HG03066 (cell line): ENCODE measurements around the gene WSCD1.

Experiments used
- ATAC-seq: cut with Tn5 transposase; IDR thresholded peaks from one replicate; pipeline ENCODE4 v1.9.1; 2021; ENCODE audit warnings: low read depth; ENCODE audit not compliant: unreplicated experiment

WSCD1 gene

DNA sequence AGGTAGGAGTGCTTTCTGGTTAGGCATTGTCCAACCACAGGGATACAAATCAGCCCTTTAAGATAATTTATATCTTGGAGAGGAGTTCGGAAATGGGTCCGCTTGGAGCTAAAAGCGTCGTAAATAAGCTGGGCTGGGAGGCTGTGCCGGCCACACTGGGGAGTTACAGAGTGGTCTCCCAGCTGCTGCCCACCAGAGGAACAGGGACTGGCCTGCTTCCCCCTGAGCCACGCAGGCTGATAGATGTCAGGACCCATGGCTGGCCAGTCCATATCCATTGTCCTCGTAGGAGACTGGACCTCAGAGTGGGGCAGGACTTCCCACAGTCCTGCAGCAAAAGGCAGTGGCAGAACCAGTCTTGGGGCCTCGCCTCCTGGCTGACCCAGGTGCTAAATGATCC, 12.6 kb upstream of the WSCD1 start:
- ATAC-seq, result no peak

DNA sequence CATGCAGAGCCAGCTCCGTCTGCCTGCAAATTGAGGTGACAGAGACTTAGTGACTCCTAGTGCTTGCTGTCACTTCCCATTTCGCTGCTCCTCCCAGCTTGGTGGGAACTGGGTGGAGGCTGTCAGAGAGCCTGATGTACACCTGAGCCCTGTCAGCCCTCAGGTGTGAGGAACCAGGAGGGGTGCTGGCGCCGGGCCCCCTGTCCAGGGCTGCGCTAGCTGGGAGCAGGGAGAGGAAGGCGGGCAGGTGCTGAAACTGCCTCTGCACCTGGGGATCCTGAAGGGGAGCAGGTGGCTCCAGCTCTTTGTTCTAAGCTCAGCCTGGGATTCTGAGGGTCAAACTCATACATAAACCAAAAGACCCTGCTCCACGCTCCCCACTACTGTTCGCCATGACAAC, 10.8 kb upstream of the WSCD1 start:
- ATAC-seq, result no peak

- ATAC-seq, result no peak
Measured at GRCh38 chr17:6061290-6061689, 8.9 kb upstream of the WSCD1 start.

- ATAC-seq, result no peak
Measured at GRCh38 chr17:6064868-6065267, 5.3 kb upstream of the WSCD1 start.

- ATAC-seq, result no peak
Measured at GRCh38 chr17:6065351-6065750, 4.8 kb upstream of the WSCD1 start.

GRCh38 chr17:6066183-6066948, 3.8 kb upstream of the WSCD1 start:
- no peak for ATAC-seq

DNA sequence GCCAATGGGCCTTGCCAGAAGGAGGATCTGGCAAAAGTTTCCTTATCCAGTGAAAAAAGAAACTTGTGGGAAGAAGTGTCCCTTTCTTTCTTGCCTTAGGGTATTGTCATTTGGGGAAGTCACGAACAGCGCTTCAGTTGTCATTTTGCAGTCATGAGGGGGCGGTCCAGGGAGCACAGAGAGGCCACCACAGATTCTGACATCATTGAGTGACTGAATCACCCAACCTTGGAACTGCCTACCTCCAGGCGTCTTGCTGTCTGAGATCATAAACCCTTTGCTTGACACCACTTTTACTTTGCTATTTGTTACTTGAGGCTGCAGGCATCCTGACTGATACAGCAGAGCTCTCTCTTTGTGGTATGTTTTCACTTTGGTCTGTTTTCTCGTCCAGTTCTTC, 3.1 kb upstream of the WSCD1 start:
- no peak for ATAC-seq

DNA sequence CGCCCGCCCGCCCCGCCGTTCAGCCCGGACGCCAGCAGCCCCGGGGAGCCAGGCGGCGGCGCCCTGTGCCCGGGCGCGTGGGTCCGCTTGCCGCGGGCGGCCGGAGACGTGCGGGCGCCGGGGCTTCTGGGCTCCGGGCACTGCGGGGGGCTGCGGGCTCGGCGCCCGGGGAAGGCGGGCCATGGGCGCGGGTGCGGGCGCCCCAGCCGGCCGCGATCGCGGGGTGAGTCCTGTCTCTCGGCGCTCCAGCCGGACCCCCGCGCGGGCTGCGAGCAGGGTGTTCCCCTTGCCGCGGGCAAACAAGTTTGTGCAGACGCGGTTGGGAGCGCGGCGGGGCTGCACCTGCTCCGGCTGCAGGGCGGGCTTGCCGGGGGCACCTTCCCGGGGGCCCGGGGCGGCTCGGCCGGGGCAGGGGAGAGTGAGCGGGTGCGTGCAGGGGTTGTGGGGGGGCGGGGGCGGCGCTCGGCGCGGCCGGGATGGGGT, 292 bp downstream of the WSCD1 start:
- no peak for ATAC-seq

GRCh38 chr17:6070913-6071511, 833 bp downstream of the WSCD1 start:
- ATAC-seq, result no peak

DNA sequence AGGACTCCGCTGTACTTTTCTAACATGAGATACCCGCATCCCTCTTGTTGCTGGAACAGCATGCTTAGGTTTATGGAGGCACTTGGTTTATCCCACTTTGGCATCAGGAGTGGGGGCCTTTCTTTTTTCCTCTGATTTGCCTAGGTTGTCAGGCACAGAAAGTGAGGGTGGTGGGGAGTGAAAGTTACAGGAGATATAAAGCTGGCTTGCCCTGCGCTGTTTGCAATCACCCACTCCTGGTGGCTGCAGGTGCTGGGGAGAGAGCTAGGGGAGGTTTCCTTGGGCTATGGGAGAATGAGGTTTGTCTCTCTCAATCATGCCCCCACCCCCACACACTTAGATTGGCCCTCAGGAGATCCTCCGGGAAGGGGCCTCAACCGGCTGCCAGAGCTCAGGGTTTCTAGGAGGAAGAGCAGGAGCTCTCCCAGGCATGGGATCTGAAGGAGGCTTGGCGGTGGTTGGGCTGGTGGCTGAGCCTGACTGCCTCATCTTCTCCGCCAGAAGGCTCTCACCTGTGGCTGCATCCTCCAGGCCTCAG, 1.4 kb downstream of the WSCD1 start:
- ATAC-seq, result no peak

GRCh38 chr17:6072157-6072556, 2.0 kb downstream of the WSCD1 start:
- no peak for ATAC-seq

- no peak for ATAC-seq
Measured at GRCh38 chr17:6072611-6073010, 2.4 kb downstream of the WSCD1 start.

- no peak for ATAC-seq
Measured at GRCh38 chr17:6073620-6074019, 3.4 kb downstream of the WSCD1 start.

DNA sequence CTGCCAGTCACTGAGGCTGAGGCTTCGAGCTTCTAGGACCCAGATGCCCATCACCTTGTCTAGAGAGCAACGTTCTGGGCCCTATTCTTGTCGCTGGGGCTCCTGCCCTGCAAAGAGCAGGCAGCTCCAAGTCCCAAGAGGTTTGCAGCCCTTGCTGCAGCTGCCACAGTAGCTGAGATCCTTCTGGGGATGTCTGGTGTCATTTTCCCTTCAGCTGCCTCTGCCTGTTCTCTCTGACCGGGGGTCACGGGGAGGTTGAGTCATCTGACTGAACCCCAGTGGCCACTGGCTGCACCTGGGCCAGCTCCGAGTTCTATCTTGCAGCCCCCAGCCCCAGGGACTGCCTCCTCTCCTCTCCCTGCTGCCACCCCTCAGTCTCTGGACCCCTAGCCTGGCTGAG, 4.9 kb downstream of the WSCD1 start:
- ATAC-seq, result no peak

DNA sequence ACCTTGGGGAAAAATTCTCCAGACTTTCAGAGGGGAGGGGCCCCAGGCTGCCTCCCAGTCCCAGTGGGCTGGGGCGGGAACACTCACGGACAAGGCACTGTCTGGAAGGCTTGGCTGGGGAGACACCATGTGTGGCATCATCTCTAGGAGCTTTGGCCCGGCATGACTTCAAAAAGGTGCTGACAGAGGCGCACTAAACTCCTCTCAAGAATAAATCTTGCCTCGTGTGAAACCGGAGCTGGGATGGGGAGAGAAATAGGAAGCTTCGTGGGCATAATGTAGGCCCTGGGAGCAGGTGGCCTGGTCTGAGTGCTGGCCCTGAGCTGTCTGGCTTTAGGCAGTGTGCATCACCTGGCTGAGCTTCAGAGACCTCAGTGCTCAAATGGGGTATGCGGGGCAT, 5.7 kb downstream of the WSCD1 start:
- ATAC-seq, result no peak

GRCh38 chr17:6077752-6078151, 7.6 kb downstream of the WSCD1 start:
- ATAC-seq, result no peak

DNA sequence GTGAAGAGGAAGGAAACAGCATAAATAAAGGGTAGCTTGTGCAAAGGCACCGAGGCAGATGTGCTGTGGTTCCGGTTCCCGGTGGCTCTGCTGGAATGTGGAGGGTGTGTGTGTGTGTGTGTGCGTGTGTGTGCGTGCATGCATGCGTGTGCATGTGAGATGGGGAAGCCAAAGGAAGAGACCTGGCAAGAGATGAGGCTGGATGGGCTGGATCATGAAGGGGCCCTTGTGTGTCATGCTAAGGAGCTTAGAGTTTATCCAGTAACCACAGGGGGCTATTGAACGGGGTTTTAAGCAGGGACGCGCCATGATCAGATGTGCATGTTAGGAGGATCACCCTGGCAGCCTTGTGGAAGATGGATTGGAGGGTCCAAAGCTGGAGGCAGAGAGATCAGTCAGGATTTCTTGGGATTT, 8.3 kb downstream of the WSCD1 start:
- no peak for ATAC-seq

GRCh38 chr17:6079155-6079888, 9.1 kb downstream of the WSCD1 start:
- ATAC-seq, result no peak

DNA sequence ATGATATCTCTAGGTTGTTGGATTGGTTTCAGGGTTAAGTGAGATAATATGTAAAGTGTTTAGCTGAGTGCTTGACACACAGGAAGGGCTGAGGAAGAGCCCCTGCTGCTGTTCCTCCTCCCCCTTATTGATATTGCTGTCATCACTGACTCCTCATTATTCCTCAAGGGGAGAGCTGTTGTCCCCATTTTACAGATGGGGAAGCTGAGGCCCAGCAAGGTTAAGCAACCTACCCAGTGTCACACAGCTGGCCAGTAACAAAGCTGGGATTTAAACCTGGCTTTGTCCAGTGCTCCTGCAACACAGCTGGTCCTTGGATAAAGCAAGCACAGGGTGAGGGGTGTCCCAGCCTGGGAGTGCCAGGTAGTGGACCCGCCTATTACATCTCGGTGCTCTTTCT, 9.8 kb downstream of the WSCD1 start:
- ATAC-seq, result no peak

GRCh38 chr17:6080711-6081430, 10.7 kb downstream of the WSCD1 start:
- ATAC-seq, result no peak

DNA sequence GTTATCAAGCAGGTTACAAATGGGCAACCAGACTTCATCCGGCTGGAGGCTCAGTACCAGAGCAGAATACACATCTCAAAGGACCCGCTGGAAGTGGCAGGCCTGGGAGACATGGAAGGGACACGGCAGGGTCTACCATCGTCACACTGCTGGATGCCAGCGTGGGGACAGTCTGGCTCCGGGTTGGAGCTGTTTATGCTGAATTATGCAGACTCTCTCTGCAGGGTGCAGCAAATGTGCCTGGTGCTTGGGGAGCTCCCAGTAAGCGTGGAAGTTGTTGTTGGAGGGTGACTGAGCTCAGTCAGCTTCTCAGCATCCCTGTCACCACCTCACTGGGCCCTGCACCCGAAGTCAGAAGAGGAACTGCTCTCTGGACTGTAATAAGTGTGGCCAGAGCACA, 12.2 kb downstream of the WSCD1 start:
- no peak for ATAC-seq
